NT2/D1 (cell line): ENCODE measurements around the gene SPAG9.
A peak's percentile ranks its signal among the peaks of the same experiment; 100 is the strongest.

Source experiments
- DNase-seq: peaks from one replicate; pipeline ENCODE4 v3.0.0-alpha.2; 2011; ENCODE audit warnings: low read depth, low spot score
- H3K27me3 ChIP-seq: 2 replicates; pipeline ENCODE4 v1.6.0; 2011; ENCODE audit warnings: mild to moderate bottlenecking; ENCODE audit not compliant: insufficient read length, insufficient read depth
- H3K36me3 ChIP-seq: 2 replicates; pipeline ENCODE4 v1.6.1; 2011; ENCODE audit warnings: mild to moderate bottlenecking, low read length, mixed read lengths; ENCODE audit not compliant: insufficient read depth, insufficient read length
- H3K4me1 ChIP-seq: 2 replicates; pipeline ENCODE4 v1.5.1; 2011; ENCODE audit not compliant: insufficient read depth, insufficient read length
- H3K4me3 ChIP-seq: 2 replicates; pipeline ENCODE4 v1.5.1; 2011; ENCODE audit warnings: low read depth; ENCODE audit not compliant: insufficient read length
- H3K9ac ChIP-seq: 2 replicates; pipeline ENCODE4 v1.6.0; 2011; ENCODE audit warnings: low read depth; ENCODE audit not compliant: insufficient read length
- H3K9me3 ChIP-seq: 2 replicates; pipeline ENCODE4 v1.5.1; 2011; ENCODE audit warnings: mild to moderate bottlenecking, low read length; ENCODE audit not compliant: insufficient read depth
- SUZ12 ChIP-seq: IDR thresholded peaks from 2 replicates; pipeline ENCODE4 v1.6.1; 2011; ENCODE audit not compliant: insufficient read length, insufficient read depth; ENCODE audit errors: extremely low read depth
- YY1 ChIP-seq: IDR thresholded peaks from 2 replicates; pipeline ENCODE4 v1.6.1; 2011; ENCODE audit not compliant: insufficient read length, insufficient read depth
- ZNF274 ChIP-seq: IDR thresholded peaks from 2 replicates; pipeline ENCODE4 v1.6.1; 2011; ENCODE audit warnings: mild to moderate bottlenecking, low read depth, low read length

Gene SPAG9

DNA sequence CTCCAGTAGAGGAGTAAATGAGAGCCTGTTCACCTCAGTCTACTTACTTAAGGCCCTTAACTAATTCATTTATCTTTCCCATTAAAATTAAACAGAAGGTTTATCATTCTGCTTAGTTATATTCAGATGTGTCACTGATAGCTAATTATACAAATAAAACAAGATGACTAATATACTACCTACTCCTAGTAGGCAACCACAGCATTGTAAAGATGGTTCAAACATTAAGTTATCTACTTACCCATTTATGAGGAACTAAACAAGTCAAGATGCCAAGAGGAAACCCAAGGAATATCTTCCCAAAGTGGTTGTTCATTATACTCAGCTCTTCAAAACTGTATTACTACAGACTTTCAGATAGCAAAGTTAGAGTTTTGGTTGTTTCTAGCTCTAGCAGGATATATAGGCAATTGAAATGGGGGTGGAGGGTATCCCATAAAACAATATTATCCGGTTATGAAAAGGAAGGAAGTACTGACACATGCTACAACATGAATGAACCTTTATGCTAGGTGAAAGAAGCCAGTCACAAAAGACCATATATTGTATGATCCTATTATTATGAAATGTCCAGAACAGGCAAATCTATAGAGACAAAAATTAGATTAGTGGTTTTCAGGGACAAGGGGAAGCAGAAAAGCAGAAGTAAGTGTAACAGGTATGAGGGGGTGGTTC, 56.5 kb downstream of the SPAG9 start:
- Histone ChIP-seq H3K36me3 (peaks cover 5% of the 10 kb centered on the region), H3K4me1 (no peaks in the 10 kb centered on the region), H3K9me3 (no peaks in the 10 kb centered on the region), H3K9ac (no peak overlapping the region), H3K4me3 (no peak overlapping the region), H3K27me3 (no peaks in the 10 kb centered on the region)
- DNase-seq, result no peak
- no peak for TF ChIP-seq ZNF274
- no peak for TF ChIP-seq SUZ12
- no peak for TF ChIP-seq YY1

DNA sequence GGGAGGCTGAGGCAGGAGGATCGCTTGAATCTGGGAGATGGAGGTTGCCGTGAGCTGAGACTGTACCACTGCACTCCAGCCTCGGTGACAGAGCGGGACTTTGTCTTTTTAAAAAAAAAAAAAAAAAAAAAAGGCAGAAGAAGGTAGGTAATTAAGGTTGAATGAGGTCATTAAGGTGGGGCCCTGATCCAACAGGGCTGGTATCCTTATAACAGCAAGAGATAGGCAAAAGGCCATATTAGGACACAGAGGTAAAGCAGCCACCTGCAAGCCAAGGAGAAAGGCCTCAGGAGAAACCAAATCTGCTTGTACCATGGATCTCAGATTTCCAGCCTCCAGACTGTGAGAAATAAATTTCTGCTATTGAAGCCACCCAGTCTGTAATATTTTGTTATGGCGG, 60.3 kb downstream of the SPAG9 start:
- Histone ChIP-seq H3K4me3 (no peak overlapping the region), H3K27me3 (no peaks in the 10 kb centered on the region), H3K9ac (no peak overlapping the region), H3K9me3 (no peaks in the 10 kb centered on the region), H3K36me3 (no peaks in the 10 kb centered on the region), H3K4me1 (peaks cover 4% of the 10 kb centered on the region)
- no peak for DNase-seq
- TF ChIP-seq YY1 (no peak), SUZ12 (no peak), ZNF274 (no peak)

DNA sequence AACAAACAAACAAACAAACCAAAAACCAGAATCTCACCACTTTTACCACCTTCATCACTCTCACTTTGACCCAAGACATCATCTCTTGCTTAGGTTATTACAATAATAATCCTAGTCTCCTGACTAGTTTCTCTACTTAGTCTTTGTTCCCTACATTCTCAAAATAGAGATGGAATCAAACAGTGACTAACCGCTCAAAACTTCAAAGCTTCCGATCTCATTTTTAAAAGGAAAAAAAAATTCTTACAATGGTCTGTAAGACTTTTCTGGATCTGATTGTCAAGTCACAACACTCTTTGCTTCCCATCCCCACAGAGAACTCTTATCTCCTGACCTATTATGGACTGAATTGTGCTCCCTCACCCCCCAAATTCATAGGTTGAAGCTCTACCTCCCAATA, 60.9 kb downstream of the SPAG9 start:
- no peak overlapping the region for H3K9ac ChIP-seq
- H3K4me3 ChIP-seq, result no peak overlapping the region
- H3K36me3 ChIP-seq, result no peaks in the 10 kb centered on the region
- TF ChIP-seq ZNF274 (no peak), SUZ12 (no peak), YY1 (no peak)
- peaks cover 4% of the 10 kb centered on the region for H3K4me1 ChIP-seq
- no peaks in the 10 kb centered on the region for H3K9me3 ChIP-seq
- H3K27me3 ChIP-seq, result no peaks in the 10 kb centered on the region
- no peak for DNase-seq

DNA sequence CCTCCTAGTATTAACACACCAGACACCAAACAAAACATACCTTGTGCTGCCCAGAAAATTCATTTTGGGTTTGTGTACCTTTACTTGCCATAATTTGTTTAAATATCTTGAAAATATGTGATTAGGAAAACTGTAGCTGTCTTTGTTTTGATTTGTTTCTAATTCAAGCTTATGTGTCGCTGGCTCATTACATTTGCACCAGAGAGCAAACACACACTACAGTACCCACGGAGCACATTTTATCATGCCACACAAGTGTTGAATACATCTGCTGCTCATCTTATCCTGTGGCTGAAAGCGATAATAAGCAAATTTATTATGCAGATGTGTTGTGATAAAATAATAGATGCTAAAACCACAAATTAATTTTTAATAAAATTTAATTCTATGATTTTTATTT, 63.1 kb downstream of the SPAG9 start:
- Histone ChIP-seq H3K36me3 (peaks cover 3% of the 10 kb centered on the region), H3K4me1 (peaks cover 4% of the 10 kb centered on the region), H3K9ac (peak overlapping the region; percentile 29), H3K27me3 (no peaks in the 10 kb centered on the region), H3K4me3 (no peak overlapping the region), H3K9me3 (no peaks in the 10 kb centered on the region)
- DNase-seq, result no peak
- TF ChIP-seq YY1 (no peak), SUZ12 (no peak), ZNF274 (no peak)

DNA sequence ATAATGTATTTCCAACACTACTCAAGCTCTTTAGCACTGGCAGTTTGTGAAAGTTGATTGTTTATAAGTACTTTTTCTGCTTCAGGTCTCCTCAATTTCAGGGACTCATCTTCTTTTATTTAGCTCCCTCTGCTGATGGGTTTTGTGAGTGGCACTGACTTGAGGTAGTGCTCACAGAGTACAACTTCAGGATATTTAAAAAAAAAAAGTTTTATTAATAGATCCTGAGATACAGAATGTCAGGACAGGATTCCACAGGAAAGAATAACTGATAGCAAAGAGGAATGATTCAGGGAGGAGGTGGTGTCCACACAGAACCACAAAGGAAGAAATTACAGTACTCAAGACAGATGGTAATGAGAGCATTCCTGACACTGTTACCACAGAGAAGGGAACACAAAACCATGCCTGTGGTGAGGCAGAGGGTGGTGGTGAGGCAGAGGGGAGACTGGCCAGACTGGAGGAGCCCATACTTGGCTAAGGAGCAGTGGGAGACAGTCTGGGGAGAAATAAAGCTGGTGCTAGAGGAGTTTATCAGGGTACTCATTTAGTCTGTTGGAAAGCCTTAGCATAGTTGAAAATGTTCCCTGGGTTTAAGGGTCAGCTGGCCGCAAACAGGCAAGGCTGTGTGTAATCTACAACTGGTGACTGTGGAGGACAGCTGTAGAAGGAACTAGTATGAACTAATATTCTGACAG, 63.7 kb downstream of the SPAG9 start:
- TF ChIP-seq YY1 (no peak), ZNF274 (no peak), SUZ12 (no peak)
- peak overlapping the region; percentile 29 for H3K9ac ChIP-seq
- peak; percentile 33 for DNase-seq

DNA sequence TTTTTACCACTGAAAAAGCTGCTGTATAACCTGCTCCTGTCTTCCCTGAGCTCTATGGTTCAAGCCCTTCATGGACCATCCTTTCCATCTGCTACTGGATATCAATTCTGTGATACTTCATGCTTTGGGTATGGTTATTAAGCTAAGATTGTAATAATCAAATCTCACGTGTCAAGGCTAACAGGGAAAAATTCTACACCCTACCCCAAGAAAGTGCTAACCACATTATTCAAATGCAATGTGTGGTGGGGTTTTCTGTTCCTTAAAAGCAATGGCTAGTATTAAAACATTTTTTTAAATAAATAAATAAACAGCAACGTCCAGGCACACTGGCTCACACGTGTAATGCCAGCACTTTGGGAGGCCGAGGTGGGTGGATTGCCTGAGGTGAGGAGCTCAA, 65.9 kb downstream of the SPAG9 start:
- no peak overlapping the region for H3K9ac ChIP-seq
- H3K27me3 ChIP-seq, result no peaks in the 10 kb centered on the region
- H3K4me3 ChIP-seq, result no peak overlapping the region
- TF ChIP-seq SUZ12 (no peak), YY1 (no peak), ZNF274 (no peak)
- DNase-seq, result no peak
- no peaks in the 10 kb centered on the region for H3K9me3 ChIP-seq
- H3K36me3 ChIP-seq, result peaks cover 6% of the 10 kb centered on the region
- H3K4me1 ChIP-seq, result peaks cover 4% of the 10 kb centered on the region

More for the DNA sequence above, 63.7 kb downstream of the SPAG9 start:
- H3K9me3 ChIP-seq, result no peaks in the 10 kb centered on the region
- H3K27me3 ChIP-seq, result no peaks in the 10 kb centered on the region
- peaks cover 4% of the 10 kb centered on the region for H3K4me1 ChIP-seq
- peaks cover 6% of the 10 kb centered on the region for H3K36me3 ChIP-seq
- no peak overlapping the region for H3K4me3 ChIP-seq

DNA sequence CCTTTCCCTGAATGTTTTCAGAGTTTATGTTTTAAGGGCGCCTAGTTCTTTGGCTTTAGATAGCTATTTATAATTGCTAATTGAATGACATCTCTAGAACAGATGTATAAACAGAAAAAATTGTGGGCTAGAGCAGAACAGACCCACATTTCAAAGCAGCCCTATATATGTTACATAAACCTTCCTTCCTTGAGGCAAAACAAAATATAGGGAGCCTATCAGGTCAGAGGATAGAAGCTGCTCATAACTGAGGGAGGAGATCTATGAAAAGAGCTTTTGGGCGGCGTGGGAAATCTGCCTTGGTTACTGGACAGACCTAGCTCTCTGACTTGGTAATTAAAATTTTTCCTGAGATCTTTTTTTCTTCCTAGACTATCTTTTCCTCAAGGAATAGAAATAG, 68.4 kb downstream of the SPAG9 start:
- Histone ChIP-seq H3K27me3 (no peaks in the 10 kb centered on the region), H3K4me3 (no peak overlapping the region), H3K4me1 (peaks cover 3% of the 10 kb centered on the region), H3K9ac (no peak overlapping the region), H3K36me3 (peaks cover 6% of the 10 kb centered on the region), H3K9me3 (no peaks in the 10 kb centered on the region)
- no peak for DNase-seq
- TF ChIP-seq SUZ12 (no peak), ZNF274 (no peak), YY1 (no peak)
